SU-DHL-6 (cell line): ENCODE data around the gene SDK1.

Source experiments
- H2AFZ ChIP-seq: fragments of 200-600 bp; sonication (generic); 2 replicates; pipeline ENCODE4 v1.6.1; 2014; ENCODE audit warnings: low read depth, mild to moderate bottlenecking, moderate library complexity, mixed read lengths, antibody characterized with exemption, low read length; ENCODE audit not compliant: severe bottlenecking
- H3F3A ChIP-seq: fragments of 200-600 bp; shearing (Covaris generic); 2 replicates; pipeline ENCODE4 v1.6.0; 2016; ENCODE audit warnings: antibody characterized with exemption, mild to moderate bottlenecking; ENCODE audit not compliant: insufficient read depth
- H3K27ac ChIP-seq: fragments of 200-600 bp; sonication (generic); 2 replicates; pipeline ENCODE4 v1.5.1; 2016; ENCODE audit warnings: low read depth, mild to moderate bottlenecking, low read length, moderate library complexity, mixed read lengths
- H3K27me3 ChIP-seq: fragments of 200-600 bp; sonication (generic), shearing (Covaris generic); 2 replicates; pipeline ENCODE4 v1.6.0; 2014; ENCODE audit warnings: mild to moderate bottlenecking, low read length
- H3K36me3 ChIP-seq: fragments of 200-600 bp; sonication (generic); 2 replicates; pipeline ENCODE4 v1.6.1; 2014; ENCODE audit warnings: mild to moderate bottlenecking, low read length, mixed read lengths
- H3K4me2 ChIP-seq: fragments of 300-600, 200-600 bp; shearing (Covaris generic), sonication (generic); 2 replicates; pipeline ENCODE4 v1.6.0; 2014; ENCODE audit warnings: low read length, low read depth, mild to moderate bottlenecking; ENCODE audit not compliant: poor library complexity, severe bottlenecking
- H3K4me3 ChIP-seq: fragments of 200-600 bp; sonication (generic); 2 replicates; pipeline ENCODE4 v1.5.1; 2014; ENCODE audit warnings: antibody characterized with exemption, low read length, mild to moderate bottlenecking, mixed read lengths; ENCODE audit not compliant: insufficient read depth, poor library complexity, severe bottlenecking
- H3K79me2 ChIP-seq: fragments of 200-600 bp; sonication (generic); 2 replicates; pipeline ENCODE4 v1.6.1; 2014; ENCODE audit warnings: mild to moderate bottlenecking, low read length, moderate library complexity; ENCODE audit not compliant: insufficient read depth
- H3K9ac ChIP-seq: fragments of 200-600 bp; sonication (generic); 2 replicates; pipeline ENCODE4 v1.7.0; 2014; ENCODE audit warnings: mild to moderate bottlenecking, low read length
- H3K9me2 ChIP-seq: fragments of 200-600 bp; sonication (generic); replicated peaks from 2 replicates; pipeline ENCODE4 v1.6.1; 2014; ENCODE audit warnings: low read length; ENCODE audit not compliant: insufficient read depth
- H3K9me3 ChIP-seq: fragments of 200-600 bp; sonication (generic); 2 replicates; pipeline ENCODE4 v1.6.1; 2014; ENCODE audit warnings: low read length, mixed read lengths; ENCODE audit not compliant: insufficient read depth
- H4K20me1 ChIP-seq: fragments of 200-600 bp; sonication (generic); 2 replicates; pipeline ENCODE4 v1.6.1; 2014; ENCODE audit warnings: low read depth, mild to moderate bottlenecking, antibody characterized with exemption, low read length, moderate library complexity, mixed read lengths
- EZH2phosphoT487 ChIP-seq: fragments of 200-600 bp; sonication (generic), shearing (Covaris generic); conservative IDR thresholded peaks from 2 replicates; pipeline ENCODE4 v1.6.1; 2018; ENCODE audit warnings: mild to moderate bottlenecking, antibody characterized with exemption, low read length, moderate library complexity, mixed read lengths
- TF ChIP-seq, protein P1 (sequence below): fragments of 200-600 bp; sonication (generic); IDR thresholded peaks from one replicate; pipeline ENCODE4 v1.5.1; 2017; ENCODE audit warnings: antibody characterized with exemption, mild to moderate bottlenecking, low read length, moderate library complexity; ENCODE audit not compliant: insufficient read depth, poor library complexity, severe bottlenecking

The SDK1 gene

DNA sequence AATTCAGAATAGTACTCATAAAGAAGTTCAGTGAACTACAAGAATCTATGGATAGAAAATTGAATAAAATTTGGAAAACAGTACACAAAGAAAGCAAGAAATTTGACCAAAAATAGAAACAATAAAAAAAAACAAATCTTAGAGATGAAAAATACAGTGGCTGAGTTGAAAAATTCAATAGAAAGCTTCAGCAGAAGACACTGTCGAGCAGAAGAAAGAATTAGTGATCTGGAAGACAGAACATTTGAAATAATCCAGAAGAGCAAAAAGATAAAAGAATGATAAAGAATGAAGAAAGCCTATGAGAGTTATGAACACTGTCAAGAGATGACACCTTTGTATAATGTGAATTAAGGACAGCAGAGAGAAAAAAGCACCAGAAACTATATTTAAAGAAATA is 480.6 kb downstream of the SDK1 start:
- H3K9ac ChIP-seq, result no peak overlapping the region
- no peaks in the 10 kb centered on the region for H3F3A ChIP-seq
- H3K9me3 ChIP-seq, result peaks cover 12% of the 10 kb centered on the region; the same call in 1 of the 2 replicates
- H3K9me2 ChIP-seq, result no peaks in the 10 kb centered on the region
- no peak overlapping the region for H3K4me3 ChIP-seq
- no peaks in the 10 kb centered on the region for H3K27me3 ChIP-seq
- H3K36me3 ChIP-seq, result no peaks in the 10 kb centered on the region
- H3K27ac ChIP-seq, result no peak overlapping the region
- no peak overlapping the region for H2AFZ ChIP-seq
- no peaks in the 10 kb centered on the region for H3K79me2 ChIP-seq
- no peaks in the 10 kb centered on the region for H4K20me1 ChIP-seq
- H3K4me2 ChIP-seq, result no peak overlapping the region
- TF ChIP-seq, protein P1, sequence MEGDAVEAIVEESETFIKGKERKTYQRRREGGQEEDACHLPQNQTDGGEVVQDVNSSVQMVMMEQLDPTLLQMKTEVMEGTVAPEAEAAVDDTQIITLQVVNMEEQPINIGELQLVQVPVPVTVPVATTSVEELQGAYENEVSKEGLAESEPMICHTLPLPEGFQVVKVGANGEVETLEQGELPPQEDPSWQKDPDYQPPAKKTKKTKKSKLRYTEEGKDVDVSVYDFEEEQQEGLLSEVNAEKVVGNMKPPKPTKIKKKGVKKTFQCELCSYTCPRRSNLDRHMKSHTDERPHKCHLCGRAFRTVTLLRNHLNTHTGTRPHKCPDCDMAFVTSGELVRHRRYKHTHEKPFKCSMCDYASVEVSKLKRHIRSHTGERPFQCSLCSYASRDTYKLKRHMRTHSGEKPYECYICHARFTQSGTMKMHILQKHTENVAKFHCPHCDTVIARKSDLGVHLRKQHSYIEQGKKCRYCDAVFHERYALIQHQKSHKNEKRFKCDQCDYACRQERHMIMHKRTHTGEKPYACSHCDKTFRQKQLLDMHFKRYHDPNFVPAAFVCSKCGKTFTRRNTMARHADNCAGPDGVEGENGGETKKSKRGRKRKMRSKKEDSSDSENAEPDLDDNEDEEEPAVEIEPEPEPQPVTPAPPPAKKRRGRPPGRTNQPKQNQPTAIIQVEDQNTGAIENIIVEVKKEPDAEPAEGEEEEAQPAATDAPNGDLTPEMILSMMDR, result no peak
- no peak for TF ChIP-seq EZH2phosphoT487

GRCh38 chr7:3787717-3788264 is 486.7 kb downstream of the SDK1 start:
- Histone ChIP-seq H3K4me3 (no peak overlapping the region), H3K4me2 (no peak overlapping the region), H3K27me3 (no peaks in the 10 kb centered on the region), H3K79me2 (no peaks in the 10 kb centered on the region), H3K9me2 (no peaks in the 10 kb centered on the region), H3K36me3 (no peaks in the 10 kb centered on the region), H3K27ac (no peak overlapping the region), H4K20me1 (no peaks in the 10 kb centered on the region), H3K9me3 (no peaks in the 10 kb centered on the region), H2AFZ (no peak overlapping the region), H3F3A (no peaks in the 10 kb centered on the region), H3K9ac (no peak overlapping the region)
- TF ChIP-seq, protein P1, result no peak
- no peak for TF ChIP-seq EZH2phosphoT487

- Histone ChIP-seq H4K20me1 (no peaks in the 10 kb centered on the region), H3K4me3 (no peak overlapping the region), H2AFZ (no peak overlapping the region), H3K9me2 (no peaks in the 10 kb centered on the region), H3K79me2 (no peaks in the 10 kb centered on the region), H3K27ac (no peak overlapping the region), H3K9ac (no peak overlapping the region), H3K27me3 (no peaks in the 10 kb centered on the region), H3K4me2 (no peak overlapping the region), H3F3A (no peaks in the 10 kb centered on the region), H3K9me3 (no peaks in the 10 kb centered on the region), H3K36me3 (no peaks in the 10 kb centered on the region)
- TF ChIP-seq, protein P1, result no peak
- TF ChIP-seq EZH2phosphoT487, result no peak
Observed at GRCh38 chr7:3790803-3791202, 489.8 kb downstream of the SDK1 start.
